DLD1 (cell line): Measurements from ENCODE around the gene PCBP3.
"Not testable (repeated sequence)": the region's sequence is repeated elsewhere in the genome, so short reads cannot be mapped to it uniquely, and the experiment has no call there.

Experiments used
- in situ Hi-C: cut with HindIII; loops from 2 replicates; pipeline ENCODE4 v1.10.0; 2017; ENCODE audit warnings: low sequenced_read_pairs

Gene PCBP3

DNA sequence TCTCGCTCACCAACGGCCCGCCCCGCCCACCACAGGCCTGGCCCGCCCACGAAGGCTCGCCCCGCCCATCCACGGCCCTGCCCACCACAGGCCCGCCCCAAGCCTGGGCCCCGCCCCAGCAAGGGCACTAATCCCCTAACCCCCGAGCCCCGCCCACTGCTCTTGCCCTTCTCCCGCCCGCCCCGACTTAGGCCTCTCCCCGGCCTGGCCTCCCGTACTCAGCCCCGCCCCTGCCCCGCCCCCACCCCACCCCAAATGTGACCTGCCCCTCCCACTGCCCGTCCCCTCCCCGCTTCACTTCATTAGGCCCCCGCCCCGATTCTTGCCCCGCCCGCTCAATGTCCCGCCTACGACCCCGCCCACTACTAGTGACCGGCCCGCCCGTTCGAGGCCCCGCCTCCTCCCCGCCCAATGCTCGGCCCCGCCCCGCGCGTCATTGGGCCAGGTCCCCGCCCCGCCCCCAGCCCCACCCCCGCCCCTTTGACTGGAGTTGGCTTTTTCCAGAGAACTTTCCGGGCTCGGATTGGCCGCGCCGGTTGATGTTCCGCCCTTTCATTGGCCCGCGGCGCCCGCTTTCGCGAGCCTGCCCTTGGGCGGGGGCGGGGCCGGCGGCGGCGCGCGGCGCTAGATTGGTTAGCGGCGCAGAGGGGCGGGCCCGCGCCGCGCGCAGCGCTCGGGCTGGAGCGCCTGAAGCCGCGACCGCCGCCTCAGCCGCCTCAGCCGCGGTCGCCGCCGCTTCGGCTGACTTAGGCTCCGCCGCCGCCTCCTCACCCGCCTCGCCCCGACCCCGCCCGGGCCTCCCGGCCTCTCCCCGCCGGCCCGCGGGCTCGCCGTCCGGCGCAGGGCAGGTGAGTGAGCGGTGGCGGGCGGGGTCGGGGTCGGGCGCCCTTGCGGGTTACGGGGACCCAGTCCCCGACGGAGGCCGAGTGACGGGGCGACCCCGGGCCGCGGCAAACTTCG, at the start of gene PCBP3:
TSS of gene PCBP3 (plus strand) at position 705 of the 960 bp plus-strand sequence. CDS start 206,361 bp downstream, outside the sequence.
- in situ Hi-C loops: no loop called here

DNA sequence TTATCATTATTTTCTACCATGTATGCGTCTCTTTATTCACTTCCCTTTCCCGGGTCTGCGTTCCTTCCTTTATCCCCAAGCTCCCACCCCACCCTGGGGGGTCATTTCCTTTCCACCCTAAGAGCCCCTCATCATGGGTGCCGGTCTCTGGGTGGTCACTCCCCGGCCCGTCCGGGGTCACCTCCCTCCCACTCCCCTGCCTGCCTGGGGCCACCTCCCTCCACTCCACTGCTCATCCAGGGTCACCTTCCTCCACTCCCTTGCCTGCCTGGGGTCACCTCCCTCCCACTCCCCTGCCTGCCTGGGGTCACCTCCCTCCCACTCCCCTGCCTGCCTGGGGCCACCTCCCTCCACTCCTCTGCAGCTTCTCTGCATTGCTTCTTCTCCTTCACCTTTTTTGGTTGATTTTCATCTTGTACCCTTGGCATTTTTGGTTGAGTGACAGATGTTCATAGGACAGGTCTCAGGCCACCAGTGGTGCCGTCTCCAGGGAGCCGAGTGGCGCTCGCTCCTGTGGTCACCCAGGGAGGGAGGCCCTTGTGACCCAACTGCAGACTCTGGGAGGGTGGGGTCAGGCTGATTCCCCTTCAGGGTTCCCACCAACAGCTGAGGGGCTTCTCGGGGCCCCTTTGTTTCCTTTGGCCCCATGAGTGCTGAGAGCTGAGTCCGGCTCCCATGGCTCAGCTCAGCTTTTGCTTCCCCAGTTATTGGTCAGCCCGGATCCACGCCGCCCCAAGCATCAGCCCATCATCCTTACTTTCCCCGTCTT, 48.6 kb upstream of the PCBP3 start:
- in situ Hi-C loops: no loop called here

DNA sequence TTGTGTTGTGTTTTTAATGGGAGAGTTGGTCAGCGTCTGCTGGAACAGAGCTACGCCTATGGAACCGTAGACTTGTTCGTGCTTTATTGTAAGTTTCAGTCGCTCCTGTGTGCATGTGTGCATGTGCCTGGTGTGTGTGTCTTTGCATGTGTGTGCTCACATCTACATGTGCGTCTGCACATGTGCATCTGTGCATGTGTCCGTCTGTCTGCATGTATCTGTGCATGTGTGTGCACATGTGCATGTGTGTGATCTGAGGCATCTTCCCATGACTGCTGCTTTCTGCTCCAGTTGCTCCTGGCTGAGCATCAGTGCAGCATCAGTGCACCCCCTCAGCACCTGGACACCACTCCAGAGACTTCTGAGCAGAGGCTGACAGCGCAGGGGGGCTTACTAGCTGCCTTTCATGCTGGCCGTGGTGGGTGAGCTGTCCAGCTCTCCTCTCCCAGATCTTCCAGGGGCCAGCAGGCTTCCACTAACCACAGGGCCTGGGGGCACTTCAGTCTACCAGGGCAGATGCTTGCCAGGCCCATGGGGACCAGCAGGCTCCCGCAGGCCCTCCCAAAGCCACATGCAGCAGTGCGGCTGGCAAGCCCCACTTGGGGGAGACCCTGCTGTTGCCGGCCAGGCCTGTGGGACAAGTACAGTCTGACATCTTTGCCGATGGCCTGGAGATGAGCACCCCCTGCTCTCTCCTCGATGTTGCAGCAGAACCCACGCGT, 47.8 kb upstream of the PCBP3 start:
- in situ Hi-C loops: no loop called here

- in situ Hi-C loops: no loop called here
Measured at GRCh38 chr21:45596704-45597318, 46.7 kb upstream of the PCBP3 start.

DNA sequence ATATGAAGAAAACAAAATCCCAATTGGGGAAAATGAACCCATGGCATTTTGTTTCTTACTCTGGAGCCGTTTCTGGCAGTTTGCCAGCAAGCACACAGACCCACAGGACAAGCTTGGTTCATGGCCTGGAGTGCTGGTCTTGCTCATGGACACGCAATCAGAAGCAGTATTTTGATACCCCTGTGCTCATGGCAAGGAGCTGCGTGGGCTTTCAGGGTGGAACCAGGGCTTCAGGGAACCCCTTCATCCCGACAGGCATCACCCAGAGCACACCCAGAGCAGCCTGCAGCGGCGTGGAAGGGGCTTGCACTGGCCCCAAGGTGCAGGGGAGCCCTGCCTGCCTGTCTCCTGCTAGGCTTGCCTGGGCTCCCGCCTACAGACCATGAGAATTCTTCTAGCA, 45.4 kb upstream of the PCBP3 start:
- in situ Hi-C loops: no loop called here

DNA sequence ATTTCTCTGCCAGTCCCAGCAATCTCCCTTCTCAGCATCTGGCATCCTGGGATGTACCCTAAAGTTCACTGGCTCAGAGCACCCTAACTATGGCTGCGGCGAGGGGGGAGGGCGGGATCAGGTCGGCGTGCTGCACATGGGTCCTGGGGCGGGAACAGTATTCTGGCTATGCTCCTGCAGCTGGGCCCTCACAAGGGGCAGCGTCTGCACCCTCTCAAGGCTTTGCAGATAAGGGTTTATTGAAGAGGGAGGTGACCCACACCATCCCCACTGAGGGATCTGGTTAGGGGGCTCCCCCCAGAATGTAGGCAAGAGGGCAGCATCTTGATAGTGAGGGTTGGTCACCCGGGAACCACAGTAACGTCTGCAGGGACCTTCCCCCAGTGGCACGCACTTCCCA, 44.9 kb upstream of the PCBP3 start:
- in situ Hi-C loops: no loop called here

DNA sequence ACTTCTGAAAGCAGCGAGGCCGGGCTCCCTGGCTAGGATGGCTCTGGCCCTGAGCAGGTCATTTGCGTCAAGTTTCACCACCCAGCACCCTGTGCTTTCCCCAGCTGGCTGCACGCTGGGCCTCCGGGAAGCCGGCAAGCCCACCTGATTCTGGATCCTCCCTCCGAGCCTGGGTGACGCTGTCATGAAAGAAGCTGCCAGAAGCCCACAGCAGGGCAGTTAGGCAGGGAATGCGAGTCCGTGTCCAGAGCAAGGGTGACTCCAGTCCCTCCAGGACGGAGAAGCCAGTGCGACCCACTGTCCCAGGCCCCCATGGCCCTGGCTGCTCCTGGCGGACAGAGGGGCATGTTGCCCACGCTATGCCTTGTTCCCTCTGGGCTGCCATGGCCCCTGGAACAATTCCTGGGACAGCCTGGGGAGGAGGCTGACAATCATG, 44.4 kb upstream of the PCBP3 start:
- in situ Hi-C loops: no loop called here

DNA sequence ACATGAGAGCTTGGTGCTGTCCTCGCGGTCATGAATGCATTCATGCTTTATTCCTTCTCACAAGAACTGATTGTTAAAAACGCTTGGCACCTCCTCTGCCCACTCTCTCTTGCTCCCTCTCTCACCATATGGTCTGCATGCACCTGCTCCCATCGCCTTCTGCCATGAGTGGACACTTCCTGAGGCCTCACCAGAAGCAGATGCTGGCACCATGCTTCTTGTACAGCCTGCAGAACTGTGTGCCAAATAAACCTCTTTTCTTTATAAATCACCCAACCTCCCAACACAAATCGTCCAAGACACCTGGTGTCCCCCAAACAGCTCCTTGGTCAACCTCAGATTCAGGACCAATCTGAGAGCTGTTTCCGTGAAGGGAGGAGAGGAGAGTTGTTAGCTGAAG, 43.3 kb upstream of the PCBP3 start:
- in situ Hi-C loops: no loop called here

DNA sequence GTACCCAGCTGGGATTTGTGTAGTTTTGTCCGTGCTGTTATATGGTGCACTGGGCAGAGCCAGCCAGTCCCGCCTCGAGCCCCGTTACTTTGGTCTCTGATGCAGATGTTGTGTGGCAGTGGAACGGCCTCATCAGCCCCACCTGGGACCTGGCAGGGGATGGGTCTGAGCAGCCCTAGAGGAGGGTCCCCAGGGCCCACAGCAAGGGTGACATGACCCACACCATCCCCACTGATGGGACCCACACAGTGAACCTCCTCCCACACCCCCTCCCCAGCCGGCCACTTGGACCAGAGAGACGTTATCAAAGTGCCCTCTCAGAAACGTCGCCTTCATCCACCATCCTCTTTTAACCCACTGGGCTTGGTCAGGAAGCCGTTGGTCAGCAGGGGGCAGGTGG, 42.0 kb upstream of the PCBP3 start:
- in situ Hi-C loops: no loop called here

DNA sequence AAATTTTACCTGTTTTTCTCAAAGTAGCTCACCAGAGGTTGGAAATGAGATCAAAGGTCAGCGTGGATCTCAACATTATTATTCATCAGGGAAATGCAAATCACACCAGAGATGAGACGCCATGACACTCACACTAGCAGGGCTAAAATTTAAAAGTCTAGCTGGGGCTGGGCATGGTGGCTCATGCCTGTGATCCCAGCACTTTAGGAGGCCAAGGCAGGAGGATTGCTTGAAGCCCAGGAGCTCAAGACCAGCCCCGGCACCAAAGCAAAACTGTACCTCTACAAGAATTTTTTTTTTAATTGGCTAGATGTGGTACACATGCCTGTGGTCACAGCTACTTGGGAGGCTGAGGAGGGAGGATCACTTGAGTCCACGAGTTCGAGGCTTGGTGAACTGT, 41.4 kb upstream of the PCBP3 start:
- in situ Hi-C loops: no loop called here

GRCh38 chr21:45603481-45603880, 40.0 kb upstream of the PCBP3 start:
- in situ Hi-C loops: no loop called here

GRCh38 chr21:45604681-45605080, 38.8 kb upstream of the PCBP3 start:
- in situ Hi-C loops: not testable (repeated sequence)

GRCh38 chr21:45607021-45607908, 36.3 kb upstream of the PCBP3 start:
- in situ Hi-C loops: no loop called here

DNA sequence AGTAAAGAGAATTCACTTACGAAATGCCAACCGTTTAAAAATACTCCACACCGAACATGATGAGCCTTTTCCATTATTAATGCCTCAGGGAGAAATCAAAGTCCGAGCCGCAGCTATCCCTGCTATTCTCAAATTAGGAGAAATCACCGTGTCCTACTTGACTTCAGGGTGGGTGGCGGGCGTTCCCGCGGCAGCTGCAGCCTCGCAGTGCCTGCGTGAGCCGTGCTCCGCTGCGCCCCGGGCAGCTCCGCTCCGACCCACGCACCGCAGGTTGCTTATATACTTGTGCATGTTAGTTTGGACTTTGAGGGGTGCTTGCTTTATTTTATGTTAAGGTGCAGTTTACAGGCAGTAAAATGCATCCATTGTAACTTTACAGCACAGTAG, 35.6 kb upstream of the PCBP3 start:
- in situ Hi-C loops: no loop called here

DNA sequence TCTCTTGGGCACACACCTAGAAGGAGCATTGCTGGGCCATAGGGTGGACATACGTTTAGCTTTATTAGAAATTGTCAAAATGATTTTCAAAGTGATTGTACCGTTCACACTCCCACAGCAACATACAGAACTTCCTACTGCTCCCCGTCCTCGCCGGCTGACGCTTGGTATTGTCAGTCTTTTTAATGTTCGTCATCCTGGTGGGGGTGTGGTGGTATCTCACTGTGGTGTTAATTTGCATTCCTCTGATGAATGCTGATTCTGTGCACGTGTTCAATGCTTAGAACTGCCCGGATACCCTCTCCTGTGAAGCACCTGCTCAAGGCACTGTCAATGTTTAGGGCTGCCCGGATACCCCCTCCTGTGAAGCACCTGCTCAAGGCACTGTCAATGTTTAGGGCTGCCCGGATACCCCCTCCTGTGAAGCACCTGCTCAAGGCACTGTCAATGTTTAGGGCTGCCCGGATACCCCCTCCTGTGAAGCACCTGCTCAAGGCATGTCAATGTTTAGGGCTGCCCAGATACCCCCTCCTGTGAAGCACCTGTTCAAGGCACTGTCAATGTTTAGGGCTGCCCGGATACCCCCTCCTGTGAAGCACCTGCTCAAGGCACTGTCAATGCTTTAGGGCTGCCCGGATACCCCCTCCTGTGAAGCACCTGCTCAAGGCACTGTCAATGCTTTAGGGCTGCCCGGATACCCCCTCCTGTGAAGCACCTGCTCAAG, 34.6 kb upstream of the PCBP3 start:
- in situ Hi-C loops: not testable (repeated sequence)

DNA sequence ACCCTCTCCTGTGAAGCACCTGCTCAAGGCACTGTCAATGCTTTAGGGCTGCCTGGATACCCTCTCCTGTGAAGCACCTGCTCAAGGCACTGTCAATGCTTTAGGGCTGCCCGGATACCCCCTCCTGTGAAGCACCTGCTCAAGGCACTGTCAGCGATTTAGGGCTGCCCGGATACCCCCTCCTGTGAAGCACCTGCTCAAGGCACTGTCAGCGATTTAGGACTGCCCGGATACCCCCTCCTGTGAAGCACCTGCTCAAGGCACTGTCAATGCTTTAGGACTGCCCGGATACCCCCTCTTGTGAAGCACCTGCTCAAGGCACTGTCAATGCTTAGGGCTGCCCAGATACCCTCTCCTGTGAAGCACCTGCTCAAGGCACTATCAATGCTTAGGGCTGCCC, 33.9 kb upstream of the PCBP3 start:
- in situ Hi-C loops: not testable (repeated sequence)

DNA sequence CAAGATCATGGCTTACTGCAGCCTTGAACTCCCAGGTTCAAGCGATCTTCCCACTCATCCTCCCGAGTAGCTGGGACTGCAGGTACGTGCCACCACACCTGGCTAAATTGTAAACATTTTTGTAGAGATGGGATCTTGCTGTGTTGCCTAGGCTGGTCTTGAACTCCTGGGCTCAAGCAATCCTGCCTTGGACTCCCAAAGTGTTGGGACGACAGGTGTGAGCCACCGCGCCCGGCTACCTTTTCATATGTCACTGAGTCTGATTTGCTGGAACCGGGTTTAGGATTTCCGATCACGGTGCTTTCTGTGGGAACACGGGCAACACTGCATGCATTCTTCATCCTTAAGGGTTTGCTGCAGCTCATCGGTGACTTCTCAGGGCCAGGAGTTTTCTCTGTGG, 32.2 kb upstream of the PCBP3 start:
- in situ Hi-C loops: no loop called here

GRCh38 chr21:45611939-45612664, 31.4 kb upstream of the PCBP3 start:
- in situ Hi-C loops: no loop called here

DNA sequence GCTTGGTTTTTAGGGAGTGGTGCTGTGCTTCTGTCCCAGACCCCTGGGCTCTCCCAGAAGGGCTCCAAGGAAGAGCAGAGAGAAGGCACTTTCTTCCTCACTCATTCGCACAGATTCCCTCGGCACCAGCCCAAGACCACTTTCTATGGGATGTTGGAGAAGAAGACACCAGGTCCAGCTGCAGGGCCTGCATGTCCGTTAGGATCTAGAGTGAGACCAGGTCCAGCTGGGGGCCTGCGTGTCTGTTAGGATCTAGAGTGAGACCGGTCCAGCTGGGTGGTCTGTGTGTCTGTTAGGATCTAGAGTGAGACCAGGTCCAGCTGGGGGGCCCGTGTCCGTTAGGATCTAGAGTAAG, 30.9 kb upstream of the PCBP3 start:
- in situ Hi-C loops: not testable (repeated sequence)
